ENCODE measurements around the gene TFF1.

GRCh38 chr21:42324896-42325295 is 41.4 kb downstream of the TFF1 start:
- TF ChIP-seq CTCF (conservative IDR thresholded peaks at IDR 0.05 in 1 of 2, IDR thresholded peaks at IDR 0.05 in 1 of 2; ENCODE audit: extremely low read depth in 1 of 2, insufficient read depth in 1 of 2, low read depth in 1 of 2, low read length in 2 of 2) = no peak
- TF ChIP-seq EZH2 (IDR thresholded peaks at IDR 0.05; ENCODE audit: borderline replicate concordance, low read length) = no peak

All from mammary epithelial cell (primary cell).